A673 (cell line): ENCODE data around the gene NUP107.

Experiments used
- CTCF ChIP-seq: fragments of 300-800, 200-600 bp; sonication (generic); conservative IDR thresholded peaks from 2 replicates; pipeline ENCODE4 v1.5.1; 2017; ENCODE audit warnings: low read depth, mild to moderate bottlenecking, antibody characterized with exemption, low read length, moderate library complexity, mixed read lengths
- EZH2 ChIP-seq: fragments of 200-600 bp; sonication (generic); IDR thresholded peaks from 2 replicates; pipeline ENCODE4 v1.6.1; 2017; ENCODE audit warnings: borderline replicate concordance, low read depth, mild to moderate bottlenecking, mixed read lengths, antibody characterized with exemption, low read length; ENCODE audit not compliant: poor library complexity, severe bottlenecking

GRCh38 chr12:68745904-68746571, 59.3 kb downstream of the NUP107 start, which contains the start of gene SLC35E3:
- no peak for TF ChIP-seq CTCF
- TF ChIP-seq EZH2: no peak
